CD4-positive, alpha-beta memory T cell (primary cell): ENCODE measurements around the gene KLK3. TPM values are rescaled to one million over a fixed set of nuclear protein-coding genes. Genes with fewer than 3 reads are reported as not detected.

ENCODE experiments used
- CTCF ChIA-PET: fragments of 350-600 bp; sonication (Branson Sonifier 250); formaldehyde crosslinking; loops from one replicate; lab custom pipeline; 2021; ENCODE audit warnings: inconsistent platforms; ENCODE audit not compliant: partially characterized antibody; lab: Charles Lee
- POLR2A ChIA-PET: fragments of 350-600 bp; sonication (Branson Sonifier 250); formaldehyde crosslinking; loops from one replicate; lab custom pipeline; 2021; ENCODE audit not compliant: partially characterized antibody; lab: Charles Lee
- DNase-seq, 5 donors: peaks; one replicate each; pipeline versions ENCODE4 v3.0.0 to v3.0.0-alpha.2; 2020 to 2022; ENCODE audit warnings: mixed read lengths in 1 of 5
- H3K27ac ChIP-seq: one replicate; pipeline ENCODE4 v1.7.0; 2013; ENCODE audit warnings: low read depth, low read length
- H3K27me3 ChIP-seq: 2 replicates; pipeline ENCODE4 v1.7.0; 2013; ENCODE audit warnings: mild to moderate bottlenecking, low read length, moderate library complexity; ENCODE audit not compliant: insufficient read depth
- H3K36me3 ChIP-seq: 2 replicates; pipeline ENCODE4 v1.7.0; 2013; ENCODE audit warnings: mild to moderate bottlenecking, low read length, moderate library complexity; ENCODE audit not compliant: insufficient read depth
- H3K4me1 ChIP-seq: 2 replicates; pipeline ENCODE4 v1.7.0; 2013; ENCODE audit warnings: mild to moderate bottlenecking, low read length, moderate library complexity; ENCODE audit not compliant: insufficient read depth
- H3K4me3 ChIP-seq, 2 donors: one replicate each; pipeline ENCODE4 v1.7.0; 2013; ENCODE audit warnings: low read length in 2 of 2, mild to moderate bottlenecking in 1 of 2
- H3K9me3 ChIP-seq, 2 donors: one replicate each; pipeline ENCODE4 v1.7.0; 2013; ENCODE audit warnings: low read length in 2 of 2, control low read depth in 1 of 2; ENCODE audit not compliant: control insufficient read depth in 1 of 2
- H3K27ac Mint-ChIP-seq, 7 donors: one replicate each; pipeline ENCODE4 v1.8.0; 2020 to 2021; ENCODE audit warnings: mixed read lengths in 7 of 7, mild to moderate bottlenecking in 6 of 7, inconsistent platforms in 3 of 7, moderate library complexity in 3 of 7
- H3K27me3 Mint-ChIP-seq, 2 donors: one replicate each; pipeline ENCODE4 v1.8.0; 2020 to 2021; ENCODE audit warnings: mixed read lengths in 2 of 2
- H3K36me3 Mint-ChIP-seq, 2 donors: one replicate each; pipeline ENCODE4 v1.8.0; 2020 to 2021; ENCODE audit warnings: mixed read lengths in 2 of 2, inconsistent platforms in 1 of 2, mild to moderate bottlenecking in 1 of 2
- H3K4me1 Mint-ChIP-seq, 4 donors: one replicate each; pipeline ENCODE4 v1.8.0; 2020 to 2021; ENCODE audit warnings: mixed read lengths in 4 of 4, mild to moderate bottlenecking in 1 of 4
- H3K4me3 Mint-ChIP-seq, 8 donors: one replicate each; pipeline ENCODE4 v1.8.0; 2020 to 2021; ENCODE audit warnings: mixed read lengths in 8 of 8, mild to moderate bottlenecking in 7 of 8, moderate library complexity in 6 of 8, inconsistent platforms in 3 of 8
- H3K9me3 Mint-ChIP-seq, 8 donors: one replicate each; pipeline ENCODE4 v1.8.0; 2020 to 2021; ENCODE audit warnings: mixed read lengths in 8 of 8, mild to moderate bottlenecking in 5 of 8, inconsistent platforms in 3 of 8, moderate library complexity in 1 of 8
- intact Hi-C: fragments of 100-400 bp; cut with micrococcal nuclease; formaldehyde crosslinking; loops from one replicate; pipeline ENCODE4 v1.15.1; 2023
- polyA plus RNA-seq, 2 donors: library from polyadenylated mRNA; unstranded; fragments of 300-500 nt; fragmentation: Illumina TruSeq; gene quantifications; one replicate each; pipeline ENCODE4 v1.2.3, GENCODE V29; 2021
- total RNA-seq, 2 experiments: library from RNA; stranded (reverse); gene quantifications; one replicate each; pipeline ENCODE4 v1.2.3, GENCODE V29; 2021

Gene KLK3
- total and polyA plus RNA-seq, 4 experiments from 2014 or later = not detected

- no peak overlapping the region for H3K4me3 ChIP-seq
- H3K4me3 Mint-ChIP-seq = no peak overlapping the region
- H3K27me3 ChIP-seq = no peaks in the 10 kb centered on the region
- no peaks in the 10 kb centered on the region for H3K4me1 ChIP-seq
- no peak overlapping the region for H3K27ac Mint-ChIP-seq
- H3K9me3 Mint-ChIP-seq = peaks cover 0 to 3% (median 0%) of the 10 kb centered on the region in 8 donors
- no peaks in the 10 kb centered on the region for H3K4me1 Mint-ChIP-seq
- no peaks in the 10 kb centered on the region for H3K36me3 ChIP-seq
- H3K27ac ChIP-seq = no peak overlapping the region
- peaks cover 21 to 29% of the 10 kb centered on the region in 2 donors for H3K27me3 Mint-ChIP-seq
- ChIA-PET CTCF (no interaction called here), POLR2A (no interaction called here)
- H3K36me3 Mint-ChIP-seq = no peaks in the 10 kb centered on the region
- no peaks in the 10 kb centered on the region for H3K9me3 ChIP-seq
- no peak for DNase-seq
- intact Hi-C loops = no loop called here
These were observed 21.2 kb downstream of the KLK3 start for GRCh38 chr19:50875795-50876422.

DNA sequence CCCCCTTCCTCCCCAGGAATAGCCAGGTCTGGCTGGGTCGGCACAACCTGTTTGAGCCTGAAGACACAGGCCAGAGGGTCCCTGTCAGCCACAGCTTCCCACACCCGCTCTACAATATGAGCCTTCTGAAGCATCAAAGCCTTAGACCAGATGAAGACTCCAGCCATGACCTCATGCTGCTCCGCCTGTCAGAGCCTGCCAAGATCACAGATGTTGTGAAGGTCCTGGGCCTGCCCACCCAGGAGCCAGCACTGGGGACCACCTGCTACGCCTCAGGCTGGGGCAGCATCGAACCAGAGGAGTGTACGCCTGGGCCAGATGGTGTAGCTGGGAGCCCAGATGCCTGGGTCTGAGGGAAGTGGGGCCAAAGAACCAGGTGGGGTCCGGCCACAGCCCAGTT, 21.7 kb downstream of the KLK3 start:
- ChIA-PET CTCF (no interaction called here), POLR2A (no interaction called here)
- intact Hi-C loops = no loop called here
- Mint-ChIP-seq H3K27ac (no peak overlapping the region), H3K27me3 (peaks cover 18 to 25% of the 10 kb centered on the region in 2 donors), H3K4me1 (no peaks in the 10 kb centered on the region), H3K36me3 (no peaks in the 10 kb centered on the region), H3K9me3 (peaks cover 0 to 3% (median 0%) of the 10 kb centered on the region in 8 donors), H3K4me3 (no peak overlapping the region)
- H3K9me3 ChIP-seq = no peaks in the 10 kb centered on the region
- no peaks in the 10 kb centered on the region for H3K27me3 ChIP-seq
- H3K4me1 ChIP-seq = no peaks in the 10 kb centered on the region
- no peak for DNase-seq
- H3K4me3 ChIP-seq = no peak overlapping the region
- no peak overlapping the region for H3K27ac ChIP-seq
- H3K36me3 ChIP-seq = no peaks in the 10 kb centered on the region

- H3K4me1 ChIP-seq = no peaks in the 10 kb centered on the region
- H3K27me3 ChIP-seq = no peaks in the 10 kb centered on the region
- H3K9me3 ChIP-seq = no peaks in the 10 kb centered on the region
- intact Hi-C loops = no loop called here
- no peak overlapping the region for H3K27ac ChIP-seq
- Mint-ChIP-seq H3K4me1 (no peaks in the 10 kb centered on the region), H3K9me3 (peaks cover 0 to 3% (median 0%) of the 10 kb centered on the region in 8 donors), H3K36me3 (no peaks in the 10 kb centered on the region), H3K27me3 (peaks cover 16 to 26% of the 10 kb centered on the region in 2 donors), H3K4me3 (no peak overlapping the region), H3K27ac (peak overlapping the region in 1 of 7 donors; percentile 15)
- no peaks in the 10 kb centered on the region for H3K36me3 ChIP-seq
- no peak for DNase-seq
- ChIA-PET POLR2A (no interaction called here), CTCF (no interaction called here)
- H3K4me3 ChIP-seq = no peak overlapping the region
These were observed 22.6 kb downstream of the KLK3 start for GRCh38 chr19:50877338-50877737.

- H3K27me3 ChIP-seq = no peaks in the 10 kb centered on the region
- H3K27ac ChIP-seq = no peak overlapping the region
- CTCF ChIA-PET = interaction anchor here (1.0 kb wide), 1 partner anchor 43 kb away, joined by 4 read pairs; no protein-coding TSS in a partner anchor
- no peaks in the 10 kb centered on the region for H3K36me3 Mint-ChIP-seq
- no peaks in the 10 kb centered on the region for H3K36me3 ChIP-seq
- H3K4me1 ChIP-seq = no peaks in the 10 kb centered on the region
- POLR2A ChIA-PET = no interaction called here
- no peaks in the 10 kb centered on the region for H3K4me1 Mint-ChIP-seq
- peaks cover 0 to 3% (median 0%) of the 10 kb centered on the region in 8 donors for H3K9me3 Mint-ChIP-seq
- no peaks in the 10 kb centered on the region for H3K9me3 ChIP-seq
- intact Hi-C loops = no loop called here
- H3K27ac Mint-ChIP-seq = no peak overlapping the region
- no peak overlapping the region for H3K4me3 ChIP-seq
- no peak for DNase-seq
- H3K4me3 Mint-ChIP-seq = no peak overlapping the region
- H3K27me3 Mint-ChIP-seq = peaks cover 12 to 28% of the 10 kb centered on the region in 2 donors
These were observed 24.1 kb downstream of the KLK3 start for GRCh38 chr19:50878851-50879250.

- no peaks in the 10 kb centered on the region for H3K27me3 ChIP-seq
- H3K4me3 Mint-ChIP-seq = no peak overlapping the region
- H3K36me3 ChIP-seq = no peaks in the 10 kb centered on the region
- H3K4me1 Mint-ChIP-seq = no peaks in the 10 kb centered on the region
- no peaks in the 10 kb centered on the region for H3K36me3 Mint-ChIP-seq
- intact Hi-C loops = no loop called here
- H3K9me3 ChIP-seq = no peaks in the 10 kb centered on the region
- peaks cover 0 to 3% (median 0%) of the 10 kb centered on the region in 8 donors for H3K9me3 Mint-ChIP-seq
- H3K4me1 ChIP-seq = no peaks in the 10 kb centered on the region
- no peak overlapping the region for H3K27ac ChIP-seq
- H3K4me3 ChIP-seq = no peak overlapping the region
- POLR2A ChIA-PET = no interaction called here
- CTCF ChIA-PET = no interaction called here
- no peak for DNase-seq
- peaks cover 12 to 29% of the 10 kb centered on the region in 2 donors for H3K27me3 Mint-ChIP-seq
- no peak overlapping the region for H3K27ac Mint-ChIP-seq
These were observed 25.5 kb downstream of the KLK3 start for GRCh38 chr19:50880241-50880640.

GRCh38 chr19:50882188-50882587, 27.5 kb downstream of the KLK3 start:
- Mint-ChIP-seq H3K4me1 (no peaks in the 10 kb centered on the region), H3K27ac (no peak overlapping the region), H3K36me3 (no peaks in the 10 kb centered on the region), H3K4me3 (no peak overlapping the region), H3K27me3 (peaks cover 18 to 39% of the 10 kb centered on the region in 2 donors), H3K9me3 (peaks cover 0 to 3% (median 0%) of the 10 kb centered on the region in 8 donors)
- ChIA-PET CTCF (no interaction called here), POLR2A (no interaction called here)
- no peak overlapping the region for H3K27ac ChIP-seq
- no peaks in the 10 kb centered on the region for H3K27me3 ChIP-seq
- H3K9me3 ChIP-seq = no peaks in the 10 kb centered on the region
- no peaks in the 10 kb centered on the region for H3K4me1 ChIP-seq
- intact Hi-C loops = no loop called here
- H3K4me3 ChIP-seq = no peak overlapping the region
- no peak for DNase-seq
- H3K36me3 ChIP-seq = no peaks in the 10 kb centered on the region

- H3K27me3 Mint-ChIP-seq = peaks cover 22 to 37% of the 10 kb centered on the region in 2 donors
- intact Hi-C loops = no loop called here
- no peaks in the 10 kb centered on the region for H3K4me1 Mint-ChIP-seq
- ChIA-PET CTCF (no interaction called here), POLR2A (no interaction called here)
- H3K4me3 Mint-ChIP-seq = no peak overlapping the region
- Histone ChIP-seq H3K27me3 (no peaks in the 10 kb centered on the region), H3K27ac (no peak overlapping the region), H3K4me1 (no peaks in the 10 kb centered on the region), H3K9me3 (no peaks in the 10 kb centered on the region), H3K4me3 (no peak overlapping the region), H3K36me3 (no peaks in the 10 kb centered on the region)
- peaks cover 0 to 12% (median 6%) of the 10 kb centered on the region in 8 donors for H3K9me3 Mint-ChIP-seq
- no peaks in the 10 kb centered on the region for H3K36me3 Mint-ChIP-seq
- no peak for DNase-seq
- H3K27ac Mint-ChIP-seq = no peak overlapping the region
These were observed 34.9 kb downstream of the KLK3 start for GRCh38 chr19:50889638-50890037.
